OCI-M1 (cell line): ENCODE results near the gene CEP72.
A peak's percentile ranks its signal among the peaks of the same experiment; 100 is the strongest.
"Not testable (repeated sequence)": the region's sequence is repeated elsewhere in the genome, so short reads cannot be mapped to it uniquely, and the experiment has no call there.

Experiments used
- DNase-seq: peaks from one replicate; lab custom pipeline; 2025; lab: John Stamatoyannopoulos, UW

CEP72 gene

GRCh38 chr5:672329-673160 is 60.4 kb downstream of the CEP72 start:
- DNase-seq, result peak; percentile 52

GRCh38 chr5:673161-673830 is 61.2 kb downstream of the CEP72 start:
- no peak for DNase-seq

- no peak for DNase-seq
Measured at GRCh38 chr5:673831-674629, 61.9 kb downstream of the CEP72 start.

- no peak for DNase-seq
Measured at GRCh38 chr5:674630-675011, 62.5 kb downstream of the CEP72 start.

GRCh38 chr5:675111-675870 is 63.2 kb downstream of the CEP72 start:
- DNase-seq, result no peak

- DNase-seq, result no peak
Measured at GRCh38 chr5:675871-676698, 63.9 kb downstream of the CEP72 start.

GRCh38 chr5:676699-677076 is 64.5 kb downstream of the CEP72 start:
- DNase-seq, result no peak

- DNase-seq, result no peak
Measured at GRCh38 chr5:677131-678101, 65.3 kb downstream of the CEP72 start.

GRCh38 chr5:678521-678920 is 66.4 kb downstream of the CEP72 start:
- DNase-seq, result not testable (repeated sequence)

- not testable (repeated sequence) for DNase-seq
Measured at GRCh38 chr5:679166-679895, 67.2 kb downstream of the CEP72 start.

GRCh38 chr5:680118-680795 is 68.1 kb downstream of the CEP72 start:
- DNase-seq, result not testable (repeated sequence)

GRCh38 chr5:680836-681235 is 68.7 kb downstream of the CEP72 start:
- DNase-seq, result not testable (repeated sequence)

GRCh38 chr5:681317-682191 is 69.4 kb downstream of the CEP72 start:
- DNase-seq, result not testable (repeated sequence)

GRCh38 chr5:682216-682615 is 70.1 kb downstream of the CEP72 start:
- not testable (repeated sequence) for DNase-seq

GRCh38 chr5:682651-683358 is 70.7 kb downstream of the CEP72 start:
- DNase-seq, result not testable (repeated sequence)

GRCh38 chr5:683551-684481 is 71.7 kb downstream of the CEP72 start:
- no peak for DNase-seq
